Nephron progenitor cell (in vitro differentiated cells): ENCODE results near the gene ELAVL1.

Experiments
- DNase-seq: peaks from one replicate; pipeline ENCODE4 v3.0.0; 2021
- H3K27ac Mint-ChIP-seq: 2 replicates; pipeline ENCODE4 v1.8.0; 2021; ENCODE audit warnings: mild to moderate bottlenecking, moderate library complexity, mixed read lengths
- H3K27me3 Mint-ChIP-seq: 2 replicates; pipeline ENCODE4 v1.8.0; 2021; ENCODE audit warnings: mild to moderate bottlenecking, low read depth, mixed read lengths; ENCODE audit not compliant: poor library complexity
- H3K36me3 Mint-ChIP-seq: 2 replicates; pipeline ENCODE4 v1.8.0; 2021; ENCODE audit warnings: low read depth, mixed read lengths
- H3K4me1 Mint-ChIP-seq: 2 replicates; pipeline ENCODE4 v1.8.0; 2021; ENCODE audit warnings: mixed read lengths
- H3K4me3 Mint-ChIP-seq: 2 replicates; pipeline ENCODE4 v1.8.0; 2021; ENCODE audit warnings: mild to moderate bottlenecking, moderate library complexity, mixed read lengths
- H3K9me3 Mint-ChIP-seq: 2 replicates; pipeline ENCODE4 v1.8.0; 2021; ENCODE audit warnings: mild to moderate bottlenecking, moderate library complexity, mixed read lengths
- TF ChIP-seq, protein P1 (sequence below): fragments of 200-600 bp; sonication (generic); IDR thresholded peaks from 2 replicates; pipeline ENCODE4 v1.5.0; 2021; ENCODE audit warnings: antibody characterized with exemption

The ELAVL1 gene

DNA sequence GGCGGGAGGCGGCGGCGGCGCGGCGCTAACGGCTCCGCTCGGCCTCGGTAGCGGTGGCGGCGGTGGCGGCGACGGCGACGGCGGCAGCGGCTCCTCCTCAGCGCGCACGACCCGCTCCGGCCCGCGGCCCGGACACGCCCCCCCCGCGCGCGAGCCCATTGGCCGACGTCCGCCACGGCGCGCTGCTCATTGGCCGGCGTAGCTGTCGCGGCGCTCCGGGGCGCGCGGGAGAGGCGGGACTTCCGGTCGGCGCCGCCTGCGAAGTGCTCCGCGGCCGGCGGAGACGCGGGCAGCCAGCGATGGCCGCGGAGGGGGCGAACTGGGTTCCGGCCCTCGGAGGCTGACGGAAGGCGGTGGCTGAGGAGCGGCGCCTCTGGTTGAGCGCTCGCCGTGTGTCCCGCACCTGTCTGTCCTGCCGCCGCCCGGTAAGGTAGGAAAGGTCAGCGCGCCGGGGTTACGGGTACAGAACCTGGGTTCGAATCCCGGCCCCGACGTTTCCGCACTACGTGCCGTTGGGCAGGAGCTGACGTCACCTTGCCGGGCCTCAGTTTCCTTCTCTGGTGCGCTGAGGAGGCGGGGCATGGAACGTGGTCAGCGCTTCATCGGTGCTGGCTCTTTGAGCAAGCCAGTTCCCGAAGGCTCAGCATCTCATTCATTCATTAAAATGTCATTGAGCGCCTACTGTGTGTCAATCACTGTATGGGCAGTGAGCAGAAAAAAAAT is at the start of gene ELAVL1:
ELAVL1 (minus strand) TSS at position 108 of the 723 bp plus-strand sequence. CDS start 13,826 bp downstream, outside the sequence.
- DNase-seq = peak; percentile 96
- Mint-ChIP-seq H3K36me3 (peaks cover 25% of the 10 kb centered on the region), H3K4me3 (peak within 1 kb of the TSS; percentile 99), H3K9me3 (no peaks in the 10 kb centered on the region), H3K27ac (peak within 1 kb of the TSS; percentile 99), H3K27me3 (peaks cover 3% of the 10 kb centered on the region), H3K4me1 (peaks cover 38% of the 10 kb centered on the region)
- TF ChIP-seq, protein P1, sequence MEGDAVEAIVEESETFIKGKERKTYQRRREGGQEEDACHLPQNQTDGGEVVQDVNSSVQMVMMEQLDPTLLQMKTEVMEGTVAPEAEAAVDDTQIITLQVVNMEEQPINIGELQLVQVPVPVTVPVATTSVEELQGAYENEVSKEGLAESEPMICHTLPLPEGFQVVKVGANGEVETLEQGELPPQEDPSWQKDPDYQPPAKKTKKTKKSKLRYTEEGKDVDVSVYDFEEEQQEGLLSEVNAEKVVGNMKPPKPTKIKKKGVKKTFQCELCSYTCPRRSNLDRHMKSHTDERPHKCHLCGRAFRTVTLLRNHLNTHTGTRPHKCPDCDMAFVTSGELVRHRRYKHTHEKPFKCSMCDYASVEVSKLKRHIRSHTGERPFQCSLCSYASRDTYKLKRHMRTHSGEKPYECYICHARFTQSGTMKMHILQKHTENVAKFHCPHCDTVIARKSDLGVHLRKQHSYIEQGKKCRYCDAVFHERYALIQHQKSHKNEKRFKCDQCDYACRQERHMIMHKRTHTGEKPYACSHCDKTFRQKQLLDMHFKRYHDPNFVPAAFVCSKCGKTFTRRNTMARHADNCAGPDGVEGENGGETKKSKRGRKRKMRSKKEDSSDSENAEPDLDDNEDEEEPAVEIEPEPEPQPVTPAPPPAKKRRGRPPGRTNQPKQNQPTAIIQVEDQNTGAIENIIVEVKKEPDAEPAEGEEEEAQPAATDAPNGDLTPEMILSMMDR = no peak

GRCh38 chr19:8054169-8054568 is 48.7 kb upstream of the ELAVL1 start:
- H3K9me3 Mint-ChIP-seq = no peaks in the 10 kb centered on the region
- peaks cover 25% of the 10 kb centered on the region for H3K27me3 Mint-ChIP-seq
- no peak overlapping the region for H3K27ac Mint-ChIP-seq
- no peak for DNase-seq
- no peaks in the 10 kb centered on the region for H3K36me3 Mint-ChIP-seq
- H3K4me3 Mint-ChIP-seq = no peak overlapping the region
- TF ChIP-seq, protein P1 = no peak
- H3K4me1 Mint-ChIP-seq = peaks cover 5% of the 10 kb centered on the region

DNA sequence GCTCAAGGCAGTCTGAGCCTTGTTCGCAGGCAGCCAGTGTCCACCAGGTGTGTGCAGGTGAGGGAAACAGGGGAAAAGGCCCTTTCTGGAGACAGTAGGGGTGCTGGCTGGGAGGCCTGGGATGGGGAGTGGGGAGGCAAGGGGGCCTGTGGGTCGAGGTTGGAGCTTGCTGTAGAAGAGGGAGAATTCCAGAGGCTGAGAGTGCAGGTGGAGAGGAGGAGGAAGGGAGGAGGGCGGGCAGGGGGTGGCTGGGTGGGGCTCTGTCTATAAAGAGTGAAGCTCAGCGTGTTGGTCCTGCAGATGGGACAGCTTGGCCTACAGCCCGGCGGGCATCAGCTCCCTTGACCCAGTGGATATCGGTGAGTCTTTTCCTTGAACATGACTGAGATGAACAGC is 47.0 kb upstream of the ELAVL1 start, which contains the start of gene CCL25:
CCL25 (plus strand) TSS at position 297 of the 396 bp plus-strand sequence. CDS start 290 bp downstream, outside the sequence.
- TF ChIP-seq, protein P1 = no peak
- no peak for DNase-seq
- H3K27ac Mint-ChIP-seq = no peak within 1 kb of the TSS
- H3K4me3 Mint-ChIP-seq = no peak within 1 kb of the TSS
- H3K27me3 Mint-ChIP-seq = peaks cover 39% of the 10 kb centered on the region
- H3K36me3 Mint-ChIP-seq = no peaks in the 10 kb centered on the region
- H3K9me3 Mint-ChIP-seq = no peaks in the 10 kb centered on the region
- peaks cover 5% of the 10 kb centered on the region for H3K4me1 Mint-ChIP-seq

GRCh38 chr19:8050274-8051096 is 45.0 kb upstream of the ELAVL1 start:
- peak; percentile 99 for DNase-seq
- Mint-ChIP-seq H3K4me1 (peaks cover 5% of the 10 kb centered on the region), H3K27ac (no peak overlapping the region), H3K4me3 (peak overlapping the region; percentile 49), H3K9me3 (no peaks in the 10 kb centered on the region), H3K27me3 (peaks cover 55% of the 10 kb centered on the region), H3K36me3 (no peaks in the 10 kb centered on the region)
- TF ChIP-seq, protein P1 = no peak

DNA sequence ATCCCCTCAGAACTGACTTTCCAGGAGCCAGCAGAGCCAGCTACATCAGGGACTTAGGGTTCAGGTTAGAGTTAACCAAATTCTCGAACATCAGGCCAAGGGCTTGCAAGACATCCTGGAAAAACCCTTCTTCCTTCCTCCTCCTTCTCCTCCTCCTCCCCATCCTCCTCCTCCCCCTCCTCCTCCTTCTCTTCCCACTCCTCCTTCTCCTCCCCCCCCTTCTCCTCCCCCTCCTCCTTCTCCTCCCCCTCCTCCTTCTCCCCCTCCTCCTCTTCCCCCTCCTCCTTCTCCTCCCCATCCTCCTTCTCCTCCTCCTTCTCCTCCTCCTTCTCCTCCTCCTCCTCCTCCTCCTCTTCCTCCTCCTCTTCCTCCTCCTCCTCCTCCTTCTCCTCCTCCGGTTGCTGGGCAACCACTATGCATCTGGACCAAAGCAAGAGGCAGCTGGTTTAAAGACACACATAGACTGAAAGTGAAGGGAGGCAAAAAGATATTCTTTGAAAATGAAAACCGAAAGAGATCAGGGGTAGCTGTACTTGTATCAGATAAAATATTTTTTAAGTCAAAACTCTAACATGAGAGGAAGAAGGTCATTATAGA is 41.2 kb upstream of the ELAVL1 start:
- Mint-ChIP-seq H3K36me3 (no peaks in the 10 kb centered on the region), H3K27me3 (peaks cover 43% of the 10 kb centered on the region), H3K9me3 (no peaks in the 10 kb centered on the region), H3K27ac (no peak overlapping the region), H3K4me3 (no peak overlapping the region), H3K4me1 (no peaks in the 10 kb centered on the region)
- TF ChIP-seq, protein P1 = no peak
- no peak for DNase-seq
